ENCODE measurements around the gene PRSS33.

Gene PRSS33

GRCh38 chr16:2768403-2769089 lies 18.8 kb downstream of the PRSS33 start:
- no peak for DNase-seq (ENCODE audit: extremely low read depth, insufficient read length)
- H3K27me3 ChIP-seq (replicated peaks; ENCODE audit: control insufficient read depth, insufficient read depth, low read length): no peaks in the 10 kb centered on the region
- peaks cover 78% of the 10 kb centered on the region for H3K36me3 ChIP-seq (ENCODE audit: control insufficient read depth, insufficient read depth, low read length)
- H3K4me3 ChIP-seq (replicated peaks; ENCODE audit: low read depth, low read length): no peak overlapping the region
- no peak for TF ChIP-seq CTCF (IDR thresholded peaks at IDR 0.05; ENCODE audit: insufficient read depth, low read length, poor library complexity, severe bottlenecking)

- H3K27me3 ChIP-seq (replicated peaks; ENCODE audit: control insufficient read depth, insufficient read depth, low read length): no peaks in the 10 kb centered on the region
- peaks cover 81% of the 10 kb centered on the region for H3K36me3 ChIP-seq (ENCODE audit: control insufficient read depth, insufficient read depth, low read length)
- TF ChIP-seq CTCF (IDR thresholded peaks at IDR 0.05; ENCODE audit: insufficient read depth, low read length, poor library complexity, severe bottlenecking): no peak
- DNase-seq (ENCODE audit: extremely low read depth, insufficient read length): no peak
- H3K4me3 ChIP-seq (replicated peaks; ENCODE audit: low read depth, low read length): no peak overlapping the region
Observed at GRCh38 chr16:2767891-2768290, 19.5 kb downstream of the PRSS33 start.

GRCh38 chr16:2767140-2767731 lies 20.1 kb downstream of the PRSS33 start:
- TF ChIP-seq CTCF (IDR thresholded peaks at IDR 0.05; ENCODE audit: insufficient read depth, low read length, poor library complexity, severe bottlenecking): no peak
- H3K4me3 ChIP-seq (replicated peaks; ENCODE audit: low read depth, low read length): no peak overlapping the region
- H3K27me3 ChIP-seq (replicated peaks; ENCODE audit: control insufficient read depth, insufficient read depth, low read length): no peaks in the 10 kb centered on the region
- peaks cover 85% of the 10 kb centered on the region for H3K36me3 ChIP-seq (ENCODE audit: control insufficient read depth, insufficient read depth, low read length)
- DNase-seq (ENCODE audit: extremely low read depth, insufficient read length): no peak

GRCh38 chr16:2766430-2767139 lies 20.8 kb downstream of the PRSS33 start:
- TF ChIP-seq CTCF (IDR thresholded peaks at IDR 0.05; ENCODE audit: insufficient read depth, low read length, poor library complexity, severe bottlenecking): no peak
- Histone ChIP-seq H3K27me3 (replicated peaks; ENCODE audit: control insufficient read depth, insufficient read depth, low read length) (no peaks in the 10 kb centered on the region), H3K36me3 (ENCODE audit: control insufficient read depth, insufficient read depth, low read length) (peaks cover 86% of the 10 kb centered on the region), H3K4me3 (replicated peaks; ENCODE audit: low read depth, low read length) (no peak overlapping the region)
- DNase-seq (ENCODE audit: extremely low read depth, insufficient read length): no peak

- Histone ChIP-seq H3K27me3 (replicated peaks; ENCODE audit: control insufficient read depth, insufficient read depth, low read length) (no peaks in the 10 kb centered on the region), H3K4me3 (replicated peaks; ENCODE audit: low read depth, low read length) (no peak overlapping the region), H3K36me3 (ENCODE audit: control insufficient read depth, insufficient read depth, low read length) (peaks cover 85% of the 10 kb centered on the region)
- no peak for DNase-seq (ENCODE audit: extremely low read depth, insufficient read length)
- TF ChIP-seq CTCF (IDR thresholded peaks at IDR 0.05; ENCODE audit: insufficient read depth, low read length, poor library complexity, severe bottlenecking): no peak
Observed at GRCh38 chr16:2765462-2766404, 21.6 kb downstream of the PRSS33 start.

Measured in GM06990 (cell line).